ENCODE data around the gene PCNX1. TPM values are rescaled to one million over a fixed set of nuclear protein-coding genes. Genes with fewer than 3 reads are reported as not detected.
"Not testable (repeated sequence)": the region's sequence is repeated elsewhere in the genome, so short reads cannot be mapped to it uniquely, and the experiment has no call there.

Gene PCNX1
- total RNA-seq, 4 donors from 2014 or later, result 34.4 to 64.5 (median 42.0) TPM

- DNase-seq, result no peak
- Histone ChIP-seq H3K4me3 (no peak overlapping the region), H3K9me3 (no peaks in the 10 kb centered on the region), H3K4me1 (no peaks in the 10 kb centered on the region), H3K27ac (no peak overlapping the region), H3K36me3 (peaks cover 0 to 36% of the 10 kb centered on the region in 2 donors), H3K27me3 (no peaks in the 10 kb centered on the region)
- intact Hi-C loops (cut with DNase I; ENCODE audit: low total_unique reads) (no loop called here), in situ Hi-C loops (cut with MboI; ENCODE audit: low sequenced_read_pairs in 4 of 4) (no loop called here)
- no peak for ATAC-seq
- TF ChIP-seq, protein P1, sequence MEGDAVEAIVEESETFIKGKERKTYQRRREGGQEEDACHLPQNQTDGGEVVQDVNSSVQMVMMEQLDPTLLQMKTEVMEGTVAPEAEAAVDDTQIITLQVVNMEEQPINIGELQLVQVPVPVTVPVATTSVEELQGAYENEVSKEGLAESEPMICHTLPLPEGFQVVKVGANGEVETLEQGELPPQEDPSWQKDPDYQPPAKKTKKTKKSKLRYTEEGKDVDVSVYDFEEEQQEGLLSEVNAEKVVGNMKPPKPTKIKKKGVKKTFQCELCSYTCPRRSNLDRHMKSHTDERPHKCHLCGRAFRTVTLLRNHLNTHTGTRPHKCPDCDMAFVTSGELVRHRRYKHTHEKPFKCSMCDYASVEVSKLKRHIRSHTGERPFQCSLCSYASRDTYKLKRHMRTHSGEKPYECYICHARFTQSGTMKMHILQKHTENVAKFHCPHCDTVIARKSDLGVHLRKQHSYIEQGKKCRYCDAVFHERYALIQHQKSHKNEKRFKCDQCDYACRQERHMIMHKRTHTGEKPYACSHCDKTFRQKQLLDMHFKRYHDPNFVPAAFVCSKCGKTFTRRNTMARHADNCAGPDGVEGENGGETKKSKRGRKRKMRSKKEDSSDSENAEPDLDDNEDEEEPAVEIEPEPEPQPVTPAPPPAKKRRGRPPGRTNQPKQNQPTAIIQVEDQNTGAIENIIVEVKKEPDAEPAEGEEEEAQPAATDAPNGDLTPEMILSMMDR (IDR thresholded peaks at IDR 0.05 in 4 of 5, conservative IDR thresholded peaks at IDR 0.05 in 1 of 5), result no peak
- TF ChIP-seq POLR2A (IDR thresholded peaks at IDR 0.05), result no peak
These were observed 106.4 kb downstream of the PCNX1 start for GRCh38 chr14:71013551-71014192.

DNA sequence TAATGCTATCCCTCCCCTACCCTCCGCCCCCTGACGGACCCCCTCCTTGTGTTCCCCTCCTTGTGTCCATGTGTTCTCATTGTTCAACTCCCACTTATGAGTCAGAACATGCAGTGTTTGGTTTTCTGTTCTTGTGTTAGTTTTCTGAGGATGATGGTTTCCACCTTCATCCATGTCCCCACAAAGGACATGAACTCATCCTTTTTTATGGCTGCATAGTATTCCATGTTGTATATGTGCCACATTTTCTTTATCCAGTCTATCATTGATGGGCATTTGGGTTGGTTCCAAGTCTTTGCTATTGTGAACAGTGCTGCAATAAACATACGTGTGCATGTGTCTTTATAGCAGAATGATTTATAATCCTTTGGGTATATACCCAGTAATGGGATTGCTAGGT lies 112.7 kb downstream of the PCNX1 start:
- ATAC-seq; in situ Hi-C loops (cut with MboI; ENCODE audit: low sequenced_read_pairs in 4 of 4); H3K27ac ChIP-seq; H3K4me1 ChIP-seq; intact Hi-C loops (cut with DNase I; ENCODE audit: low total_unique reads); H3K4me3 ChIP-seq; DNase-seq; H3K9me3 ChIP-seq; H3K27me3 ChIP-seq: not testable (repeated sequence)
- peaks cover 0 to 32% of the 10 kb centered on the region in 2 donors for H3K36me3 ChIP-seq

- no peaks in the 10 kb centered on the region for H3K27me3 ChIP-seq
- in situ Hi-C loops (cut with MboI; ENCODE audit: low sequenced_read_pairs in 4 of 4) (no loop called here), intact Hi-C loops (cut with DNase I; ENCODE audit: low total_unique reads) (no loop called here)
- ATAC-seq, result no peak
- no peak for TF ChIP-seq POLR2A (IDR thresholded peaks at IDR 0.05)
- TF ChIP-seq, protein P1 (IDR thresholded peaks at IDR 0.05 in 4 of 5, conservative IDR thresholded peaks at IDR 0.05 in 1 of 5), result no peak
- no peaks in the 10 kb centered on the region for H3K9me3 ChIP-seq
- no peak for DNase-seq
- H3K4me1 ChIP-seq, result no peaks in the 10 kb centered on the region
- H3K36me3 ChIP-seq, result peaks cover 0 to 25% of the 10 kb centered on the region in 2 donors
- H3K4me3 ChIP-seq, result no peak overlapping the region
- no peak overlapping the region for H3K27ac ChIP-seq
These were observed 114.2 kb downstream of the PCNX1 start for GRCh38 chr14:71021347-71022011.

DNA sequence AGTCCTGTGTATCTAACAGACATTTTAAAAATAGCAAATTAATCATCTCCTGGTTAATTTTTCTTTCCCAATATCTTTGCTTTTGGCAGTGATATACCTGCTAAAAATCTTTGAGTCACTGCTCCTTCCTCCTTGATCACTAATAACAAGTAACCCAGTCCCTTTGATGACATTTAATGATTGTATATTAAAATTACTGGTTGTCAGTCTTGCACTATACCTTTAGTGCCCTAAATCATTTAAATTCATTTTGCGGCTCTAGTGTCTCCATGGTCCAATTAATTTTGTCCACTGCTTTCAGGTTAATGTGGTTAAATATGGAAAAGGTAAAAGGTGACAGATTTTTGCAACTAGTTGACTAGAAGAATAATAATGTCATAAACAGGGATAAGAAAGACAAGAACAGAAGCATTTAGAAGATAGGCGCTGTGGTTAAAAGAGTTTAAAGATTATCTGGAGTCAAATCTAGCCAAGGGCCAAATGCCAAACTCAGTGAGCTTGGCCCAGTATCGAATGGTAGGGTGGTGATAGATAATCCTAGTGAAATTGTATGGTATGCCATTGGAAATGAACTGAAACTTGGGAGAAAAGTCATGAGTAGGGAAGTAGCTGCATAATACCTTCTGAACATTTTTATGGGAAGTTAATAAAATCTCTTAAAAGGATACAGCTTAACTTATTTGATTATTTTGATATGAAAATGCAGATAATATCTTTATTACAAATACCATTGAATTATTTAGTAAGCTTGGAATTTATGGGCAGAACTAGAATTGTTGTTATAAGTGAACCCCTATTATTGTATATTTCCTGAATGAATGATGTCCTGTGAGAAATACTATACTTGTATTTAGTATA lies 115.0 kb downstream of the PCNX1 start:
- in situ Hi-C loops (cut with MboI; ENCODE audit: low sequenced_read_pairs in 4 of 4), result no loop called here
- Histone ChIP-seq H3K4me3 (no peak overlapping the region), H3K9me3 (no peaks in the 10 kb centered on the region), H3K27me3 (no peaks in the 10 kb centered on the region), H3K4me1 (no peaks in the 10 kb centered on the region), H3K27ac (no peak overlapping the region), H3K36me3 (peaks cover 0 to 25% of the 10 kb centered on the region in 2 donors)
- TF ChIP-seq, protein P1 (IDR thresholded peaks at IDR 0.05 in 4 of 5, conservative IDR thresholded peaks at IDR 0.05 in 1 of 5), result no peak
- TF ChIP-seq POLR2A (IDR thresholded peaks at IDR 0.05), result no peak
- no peak for ATAC-seq
- DNase-seq, result no peak
- intact Hi-C loops (cut with DNase I; ENCODE audit: low total_unique reads), result no loop called here

DNA sequence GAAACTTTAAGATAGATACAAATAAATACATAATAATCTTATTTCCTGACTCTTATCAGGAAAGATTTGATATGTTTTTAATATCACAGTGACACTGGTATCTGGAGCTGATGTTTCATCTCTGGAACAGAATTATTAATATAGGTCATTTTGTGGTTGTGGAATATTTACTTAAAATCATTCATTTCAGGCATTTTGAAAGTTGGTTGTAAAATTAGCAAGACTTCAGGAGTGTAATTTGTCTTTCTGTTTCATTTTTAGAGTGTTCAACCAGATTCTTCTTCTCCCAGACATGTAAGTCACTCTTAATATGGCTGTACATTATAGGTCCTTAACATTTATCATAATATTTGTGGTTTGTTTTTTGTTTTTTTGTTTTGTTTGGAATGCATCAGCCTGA lies 115.7 kb downstream of the PCNX1 start:
- no peak for TF ChIP-seq POLR2A (IDR thresholded peaks at IDR 0.05)
- TF ChIP-seq, protein P1 (IDR thresholded peaks at IDR 0.05 in 4 of 5, conservative IDR thresholded peaks at IDR 0.05 in 1 of 5), result no peak
- in situ Hi-C loops (cut with MboI; ENCODE audit: low sequenced_read_pairs in 4 of 4), result no loop called here
- Histone ChIP-seq H3K36me3 (peaks cover 0 to 25% of the 10 kb centered on the region in 2 donors), H3K4me3 (no peak overlapping the region), H3K9me3 (no peaks in the 10 kb centered on the region), H3K4me1 (no peaks in the 10 kb centered on the region), H3K27ac (no peak overlapping the region), H3K27me3 (no peaks in the 10 kb centered on the region)
- DNase-seq, result no peak
- intact Hi-C loops (cut with DNase I; ENCODE audit: low total_unique reads), result no loop called here
- ATAC-seq, result no peak

Measured in gastrocnemius medialis (tissue), 4 donors.